Superior temporal gyrus (tissue), 1 donor: ENCODE measurements around the gene VDR.
"Not testable (repeated sequence)": the region's sequence is repeated elsewhere in the genome, so short reads cannot be mapped to it uniquely, and the experiment has no call there.

Source experiments
- DNase-seq: peaks from one replicate; pipeline ENCODE4 v3.0.0-alpha.2; 2016; ENCODE audit errors: extremely low spot score

Gene VDR

GRCh38 chr12:47813511-47814196 is 91.1 kb downstream of the VDR start:
- no peak for DNase-seq

- no peak for DNase-seq
These were observed 91.8 kb downstream of the VDR start for GRCh38 chr12:47812797-47813510.

GRCh38 chr12:47811581-47812484 is 93.0 kb downstream of the VDR start:
- DNase-seq, result no peak

GRCh38 chr12:47811072-47811396 is 93.8 kb downstream of the VDR start:
- DNase-seq, result no peak

GRCh38 chr12:47809518-47809917 is 95.3 kb downstream of the VDR start:
- not testable (repeated sequence) for DNase-seq

GRCh38 chr12:47808574-47809365 is 96.0 kb downstream of the VDR start:
- no peak for DNase-seq

GRCh38 chr12:47808050-47808449 is 96.7 kb downstream of the VDR start:
- no peak for DNase-seq

- no peak for DNase-seq
These were observed 97.5 kb downstream of the VDR start for GRCh38 chr12:47807338-47807737.

- peak; percentile 6 for DNase-seq
These were observed 99.4 kb downstream of the VDR start for GRCh38 chr12:47805417-47805816.

GRCh38 chr12:47804171-47804570 is 100.6 kb downstream of the VDR start:
- peak; percentile 2 for DNase-seq

- peak; percentile 1 for DNase-seq
These were observed 101.5 kb downstream of the VDR start for GRCh38 chr12:47803191-47803875.

- no peak for DNase-seq
These were observed 102.5 kb downstream of the VDR start for GRCh38 chr12:47802312-47802711.

- DNase-seq, result no peak
These were observed 102.9 kb downstream of the VDR start for GRCh38 chr12:47801904-47802246.

GRCh38 chr12:47801170-47801903 is 103.5 kb downstream of the VDR start:
- peak; percentile 13 for DNase-seq

- DNase-seq, result peak; percentile 5
These were observed 104.2 kb downstream of the VDR start for GRCh38 chr12:47800582-47800981.

GRCh38 chr12:47799357-47799955 is 105.3 kb downstream of the VDR start:
- peak; percentile 76 for DNase-seq

GRCh38 chr12:47798382-47798948 is 106.3 kb downstream of the VDR start:
- no peak for DNase-seq

- peak; percentile 52 for DNase-seq
These were observed 107.4 kb downstream of the VDR start for GRCh38 chr12:47797441-47797840.

GRCh38 chr12:47795814-47796411 is 108.9 kb downstream of the VDR start:
- no peak for DNase-seq
